Ectodermal cell (in vitro differentiated cells): Measurements from ENCODE around the gene MSH2.

Experiments used
- H3K27ac ChIP-seq: 2 replicates; pipeline ENCODE4 v1.7.0; 2013; ENCODE audit warnings: mild to moderate bottlenecking, low read depth, low read length; ENCODE audit not compliant: insufficient read depth, poor library complexity, severe bottlenecking
- H3K27me3 ChIP-seq: 2 replicates; pipeline ENCODE4 v1.7.0; 2013; ENCODE audit warnings: mild to moderate bottlenecking, low read length; ENCODE audit not compliant: insufficient read depth, control insufficient read depth, poor library complexity, severe bottlenecking
- H3K36me3 ChIP-seq: one replicate; pipeline ENCODE4 v1.7.0; 2013; ENCODE audit warnings: low read length; ENCODE audit not compliant: control insufficient read depth, insufficient read depth
- H3K4me1 ChIP-seq: one replicate; pipeline ENCODE4 v1.7.0; 2013; ENCODE audit warnings: low read length; ENCODE audit not compliant: control insufficient read depth, insufficient read depth
- H3K4me3 ChIP-seq: 2 replicates; pipeline ENCODE4 v1.7.0; 2013; ENCODE audit warnings: low read depth, low read length, control low read depth; ENCODE audit not compliant: insufficient read depth
- H3K9me3 ChIP-seq: 2 replicates; pipeline ENCODE4 v1.7.0; 2013; ENCODE audit warnings: mild to moderate bottlenecking, low read length, moderate library complexity; ENCODE audit not compliant: control insufficient read depth
- WGBS, 2 experiments: methylation state at CpG; one replicate each; pipeline ENCODE4 v1.1.7; 2013; ENCODE audit warnings: missing lambda C conversion rate in 2 of 2; 5-methylcytosine and 5-hydroxymethylcytosine counted together

MSH2 gene

GRCh38 chr2:47459021-47459420 is 56.1 kb downstream of the MSH2 start:
- no peaks in the 10 kb centered on the region for H3K27me3 ChIP-seq
- no peaks in the 10 kb centered on the region for H3K9me3 ChIP-seq
- no peaks in the 10 kb centered on the region for H3K4me1 ChIP-seq
- H3K27ac ChIP-seq = no peak overlapping the region
- H3K4me3 ChIP-seq = no peak overlapping the region
- H3K36me3 ChIP-seq = peaks cover 6% of the 10 kb centered on the region

GRCh38 chr2:47460766-47461165 is 57.8 kb downstream of the MSH2 start:
- H3K27me3 ChIP-seq = no peaks in the 10 kb centered on the region
- H3K4me3 ChIP-seq = no peak overlapping the region
- peaks cover 10% of the 10 kb centered on the region for H3K36me3 ChIP-seq

GRCh38 chr2:47471429-47472116 is 68.6 kb downstream of the MSH2 start:
- Histone ChIP-seq H3K27ac (no peak overlapping the region), H3K4me1 (no peaks in the 10 kb centered on the region), H3K36me3 (peaks cover 6% of the 10 kb centered on the region), H3K9me3 (no peaks in the 10 kb centered on the region), H3K27me3 (no peaks in the 10 kb centered on the region), H3K4me3 (no peak overlapping the region)
- 95 to 96% methylated on average over 4 of the region's 5 CpGs for WGBS, 2 experiments

More at GRCh38 chr2:47460766-47461165, 57.8 kb downstream of the MSH2 start:
- Histone ChIP-seq H3K4me1 (no peaks in the 10 kb centered on the region), H3K9me3 (no peaks in the 10 kb centered on the region), H3K27ac (no peak overlapping the region)

GRCh38 chr2:47479863-47480262 is 76.9 kb downstream of the MSH2 start:
- no peak overlapping the region for H3K27ac ChIP-seq
- H3K4me3 ChIP-seq = no peak overlapping the region
- H3K36me3 ChIP-seq = peaks cover 29% of the 10 kb centered on the region
- no peaks in the 10 kb centered on the region for H3K4me1 ChIP-seq
- 92 to 98% methylated on average over 1 of the region's 1 CpG for WGBS, 2 experiments
- no peaks in the 10 kb centered on the region for H3K27me3 ChIP-seq
- H3K9me3 ChIP-seq = no peaks in the 10 kb centered on the region

GRCh38 chr2:47483191-47483590 is 80.2 kb downstream of the MSH2 start:
- peaks cover 17% of the 10 kb centered on the region for H3K36me3 ChIP-seq

GRCh38 chr2:47484396-47484795 is 81.4 kb downstream of the MSH2 start:
- Histone ChIP-seq H3K9me3 (no peaks in the 10 kb centered on the region), H3K36me3 (peaks cover 12% of the 10 kb centered on the region), H3K4me1 (no peaks in the 10 kb centered on the region), H3K27me3 (no peaks in the 10 kb centered on the region), H3K4me3 (no peak overlapping the region), H3K27ac (no peak overlapping the region)
- 92 to 96% methylated on average over 5 of the region's 5 CpGs for WGBS, 2 experiments

More at GRCh38 chr2:47483191-47483590, 80.2 kb downstream of the MSH2 start:
- no peak overlapping the region for H3K4me3 ChIP-seq
- WGBS, 2 experiments = 98% methylated on average over 8 of the region's 8 CpGs
- no peaks in the 10 kb centered on the region for H3K27me3 ChIP-seq
- no peaks in the 10 kb centered on the region for H3K9me3 ChIP-seq
- no peaks in the 10 kb centered on the region for H3K4me1 ChIP-seq
- H3K27ac ChIP-seq = no peak overlapping the region

- Histone ChIP-seq H3K4me1 (no peaks in the 10 kb centered on the region), H3K9me3 (no peaks in the 10 kb centered on the region), H3K27ac (no peak overlapping the region), H3K4me3 (no peak overlapping the region), H3K27me3 (no peaks in the 10 kb centered on the region), H3K36me3 (peaks cover 12% of the 10 kb centered on the region)
- WGBS, 2 experiments = 93 to 95% methylated on average over 3 of the region's 3 CpGs
Observed at GRCh38 chr2:47485177-47485576, 82.2 kb downstream of the MSH2 start.

- Histone ChIP-seq H3K4me3 (no peak overlapping the region), H3K27ac (no peak overlapping the region), H3K9me3 (no peaks in the 10 kb centered on the region), H3K27me3 (no peaks in the 10 kb centered on the region), H3K36me3 (peaks cover 12% of the 10 kb centered on the region), H3K4me1 (no peaks in the 10 kb centered on the region)
- 95 to 98% methylated on average over 6 of the region's 6 CpGs for WGBS, 2 experiments
Observed at GRCh38 chr2:47485751-47486300, 82.9 kb downstream of the MSH2 start.

GRCh38 chr2:47486841-47487497 is 84.0 kb downstream of the MSH2 start:
- no peaks in the 10 kb centered on the region for H3K4me1 ChIP-seq
- no peak overlapping the region for H3K27ac ChIP-seq
- H3K9me3 ChIP-seq = no peaks in the 10 kb centered on the region
- peaks cover 12% of the 10 kb centered on the region for H3K36me3 ChIP-seq
- no peaks in the 10 kb centered on the region for H3K27me3 ChIP-seq
- H3K4me3 ChIP-seq = no peak overlapping the region
- WGBS, 2 experiments = 91 to 93% methylated on average over 2 of the region's 2 CpGs

- no peak overlapping the region for H3K4me3 ChIP-seq
- no peak overlapping the region for H3K27ac ChIP-seq
- no peaks in the 10 kb centered on the region for H3K4me1 ChIP-seq
- no peaks in the 10 kb centered on the region for H3K9me3 ChIP-seq
- WGBS, 2 experiments = 100% methylated on average over 1 of the region's 1 CpG
- no peaks in the 10 kb centered on the region for H3K27me3 ChIP-seq
- H3K36me3 ChIP-seq = peaks cover 12% of the 10 kb centered on the region
Observed at GRCh38 chr2:47487498-47487875, 84.5 kb downstream of the MSH2 start.
